HUES48 (cell line): ENCODE data around the gene SLC25A53.
"Not testable (repeated sequence)": the region's sequence is repeated elsewhere in the genome, so short reads cannot be mapped to it uniquely, and the experiment has no call there.

ENCODE experiments used
- H3K27ac ChIP-seq: one replicate; pipeline ENCODE4 v1.7.0; 2013; ENCODE audit warnings: low read depth, low read length, inconsistent platforms
- H3K27me3 ChIP-seq: 2 replicates; pipeline ENCODE4 v1.6.1; 2013; ENCODE audit warnings: mild to moderate bottlenecking, low read length; ENCODE audit not compliant: control insufficient read depth, insufficient read depth
- H3K36me3 ChIP-seq: 2 replicates; pipeline ENCODE4 v1.6.1; 2013; ENCODE audit warnings: low read length; ENCODE audit not compliant: control insufficient read depth, insufficient read depth
- H3K4me1 ChIP-seq: 2 replicates; pipeline ENCODE4 v1.6.1; 2013; ENCODE audit warnings: mild to moderate bottlenecking, low read length; ENCODE audit not compliant: control insufficient read depth, insufficient read depth
- H3K4me3 ChIP-seq: 2 replicates; pipeline ENCODE4 v1.5.1; 2013; ENCODE audit warnings: mild to moderate bottlenecking, low read depth, low read length
- H3K9ac ChIP-seq: 2 replicates; pipeline ENCODE4 v1.6.1; 2013; ENCODE audit warnings: mild to moderate bottlenecking, low read depth, low read length, moderate library complexity
- H3K9me3 ChIP-seq: 2 replicates; pipeline ENCODE4 v1.6.1; 2013; ENCODE audit warnings: low read length; ENCODE audit not compliant: control insufficient read depth, insufficient read depth

Gene SLC25A53

DNA sequence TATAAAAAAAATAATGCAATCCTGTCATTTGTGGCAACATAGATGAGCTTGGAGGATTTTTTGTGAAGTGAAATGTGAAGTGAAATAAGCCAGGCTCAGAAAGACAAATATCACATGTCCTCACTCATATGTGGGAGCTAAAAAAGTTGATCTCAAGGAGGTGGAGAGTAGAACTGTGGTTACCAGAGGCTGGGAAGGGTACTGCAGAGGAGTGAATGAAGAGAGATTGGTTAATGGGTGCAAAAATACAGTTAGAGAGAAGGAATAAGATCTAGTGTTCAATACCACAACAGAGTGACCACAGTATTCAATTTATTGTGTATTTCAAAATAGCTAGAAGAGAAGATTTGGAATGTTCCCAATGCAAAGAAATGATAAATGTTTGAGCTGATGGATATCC, 57.9 kb downstream of the SLC25A53 start:
- H3K36me3 ChIP-seq: no peaks in the 10 kb centered on the region
- peaks cover 5% of the 10 kb centered on the region for H3K27me3 ChIP-seq
- H3K4me3 ChIP-seq: no peak overlapping the region
- no peak overlapping the region for H3K27ac ChIP-seq
- no peaks in the 10 kb centered on the region for H3K9me3 ChIP-seq
- H3K4me1 ChIP-seq: no peaks in the 10 kb centered on the region
- H3K9ac ChIP-seq: no peak overlapping the region

DNA sequence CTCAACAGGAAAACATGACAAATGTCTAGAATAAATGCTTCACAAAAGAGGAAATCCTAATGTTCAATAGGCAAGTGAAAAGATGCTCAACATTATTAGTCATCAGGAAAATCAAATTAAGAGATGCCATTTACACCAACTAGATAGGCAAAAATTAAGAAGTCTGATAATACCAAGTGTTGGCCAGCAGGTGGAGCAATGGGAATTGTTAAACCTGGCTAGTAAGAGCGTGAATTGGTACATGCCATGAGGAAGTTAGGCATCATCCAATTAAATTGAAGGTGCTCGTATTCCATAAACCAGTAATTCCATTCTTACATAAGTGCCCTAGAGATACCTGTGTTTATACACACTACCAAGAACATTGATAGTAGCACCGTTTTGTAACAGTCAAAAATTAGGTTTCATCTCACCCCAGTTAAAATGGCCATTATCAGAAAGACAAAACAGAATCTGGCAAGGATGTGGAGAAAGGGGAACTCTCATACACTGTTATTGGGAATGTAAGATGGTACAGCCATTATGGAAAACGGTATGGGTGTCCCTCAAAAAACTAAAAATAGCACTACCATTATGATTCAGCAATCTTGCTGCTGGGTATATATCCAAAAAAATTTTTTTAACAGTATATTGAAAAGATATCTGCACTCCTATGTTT, 58.5 kb downstream of the SLC25A53 start:
- Histone ChIP-seq H3K4me3 (no peak overlapping the region), H3K4me1 (no peaks in the 10 kb centered on the region), H3K36me3 (no peaks in the 10 kb centered on the region), H3K9me3 (no peaks in the 10 kb centered on the region), H3K27me3 (peaks cover 5% of the 10 kb centered on the region), H3K27ac (no peak overlapping the region), H3K9ac (no peak overlapping the region)

DNA sequence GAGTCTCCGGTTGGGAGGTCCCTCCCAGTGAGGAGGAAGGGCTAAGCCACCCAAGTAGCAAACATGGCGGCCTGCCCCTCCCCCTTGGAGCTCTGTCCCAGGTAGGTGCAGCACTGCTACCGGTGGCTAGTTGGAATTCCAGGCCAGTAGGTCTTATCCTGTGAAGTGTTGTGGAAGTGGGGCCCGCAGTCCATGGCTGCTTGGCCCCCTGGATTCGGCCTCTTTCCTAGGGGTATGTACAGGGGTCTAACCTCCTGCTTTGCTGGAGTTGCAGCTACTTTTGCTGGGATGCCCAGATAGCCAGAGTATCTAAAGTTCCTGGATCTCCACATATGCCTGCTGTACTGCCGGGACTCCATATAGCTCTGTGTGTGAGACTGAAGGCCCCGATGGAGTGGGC, 70.9 kb downstream of the SLC25A53 start:
- Histone ChIP-seq H3K36me3 (no peaks in the 10 kb centered on the region), H3K4me1 (no peaks in the 10 kb centered on the region), H3K27me3 (peaks cover 25% of the 10 kb centered on the region), H3K9me3 (no peaks in the 10 kb centered on the region), H3K9ac (no peak overlapping the region), H3K4me3 (no peak overlapping the region), H3K27ac (no peak overlapping the region)

GRCh38 chrX:104085477-104085876, 71.3 kb downstream of the SLC25A53 start:
- Histone ChIP-seq H3K9ac (no peak overlapping the region), H3K27me3 (peaks cover 24% of the 10 kb centered on the region), H3K9me3 (no peaks in the 10 kb centered on the region), H3K4me1 (no peaks in the 10 kb centered on the region), H3K27ac (no peak overlapping the region), H3K36me3 (no peaks in the 10 kb centered on the region), H3K4me3 (no peak overlapping the region)

GRCh38 chrX:104084534-104085277, 72.1 kb downstream of the SLC25A53 start:
- Histone ChIP-seq H3K27me3 (peaks cover 16% of the 10 kb centered on the region), H3K9me3 (no peaks in the 10 kb centered on the region), H3K27ac (no peak overlapping the region), H3K9ac (no peak overlapping the region), H3K4me3 (no peak overlapping the region), H3K4me1 (no peaks in the 10 kb centered on the region), H3K36me3 (no peaks in the 10 kb centered on the region)

GRCh38 chrX:104084063-104084462, 72.7 kb downstream of the SLC25A53 start:
- H3K36me3 ChIP-seq: no peaks in the 10 kb centered on the region
- H3K9ac ChIP-seq: no peak overlapping the region
- H3K27ac ChIP-seq: no peak overlapping the region
- no peaks in the 10 kb centered on the region for H3K9me3 ChIP-seq
- peaks cover 14% of the 10 kb centered on the region for H3K27me3 ChIP-seq
- H3K4me3 ChIP-seq: no peak overlapping the region
- no peaks in the 10 kb centered on the region for H3K4me1 ChIP-seq

GRCh38 chrX:104077854-104078253, 79.0 kb downstream of the SLC25A53 start:
- H3K9me3 ChIP-seq, H3K36me3 ChIP-seq, H3K27me3 ChIP-seq, H3K9ac ChIP-seq, H3K4me3 ChIP-seq, H3K27ac ChIP-seq, H3K4me1 ChIP-seq: not testable (repeated sequence)

GRCh38 chrX:104075778-104076445, 80.9 kb downstream of the SLC25A53 start, which contains the start of gene TMSB15C:
TSS of gene TMSB15C (minus strand) at chrX:104076236.
- H3K4me3 ChIP-seq, H3K27me3 ChIP-seq, H3K9ac ChIP-seq, H3K36me3 ChIP-seq, H3K27ac ChIP-seq, H3K4me1 ChIP-seq, H3K9me3 ChIP-seq: not testable (repeated sequence)

DNA sequence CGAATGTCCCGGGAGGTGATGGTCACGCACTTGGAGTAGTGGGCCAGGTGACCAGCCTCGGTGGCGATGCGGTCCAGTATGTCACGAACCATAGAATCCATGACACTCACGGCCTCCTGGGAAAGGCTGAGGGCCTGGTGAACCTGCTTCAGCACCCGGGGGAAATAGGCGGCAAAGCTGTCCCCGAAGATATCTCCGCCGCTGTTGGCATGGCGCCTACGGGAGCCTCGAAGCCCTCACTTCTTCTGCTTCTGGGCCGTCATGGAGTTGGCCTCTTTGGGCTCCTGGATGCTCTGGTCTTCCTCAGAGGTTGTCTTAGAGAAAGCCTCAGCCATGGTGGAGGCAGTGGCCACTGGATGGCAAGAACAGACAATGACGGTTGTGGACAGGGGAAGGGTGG, 94.2 kb downstream of the SLC25A53 start:
- H3K4me3 ChIP-seq: not testable (repeated sequence)

DNA sequence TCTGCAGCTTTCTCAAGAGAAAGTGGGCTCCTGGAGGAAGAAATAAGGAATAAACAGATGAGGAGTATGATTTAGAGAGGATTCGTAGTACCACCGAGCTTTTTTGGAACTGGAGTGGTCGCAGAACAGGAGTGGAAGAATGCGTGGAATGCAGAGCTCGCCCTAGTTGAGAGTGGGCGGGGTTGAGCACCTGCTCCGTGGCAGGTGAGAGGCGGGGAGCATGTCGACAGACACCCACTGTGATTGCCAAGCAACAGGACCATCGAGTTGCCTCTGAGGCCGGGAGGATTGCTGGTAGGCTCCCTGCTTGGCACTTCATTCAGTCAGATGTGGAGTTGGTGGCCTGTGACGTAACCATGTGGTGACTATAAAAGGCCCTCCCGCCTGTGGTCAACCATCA, 101.9 kb downstream of the SLC25A53 start:
- H3K36me3 ChIP-seq, H3K27ac ChIP-seq, H3K4me1 ChIP-seq, H3K27me3 ChIP-seq, H3K4me3 ChIP-seq, H3K9ac ChIP-seq, H3K9me3 ChIP-seq: not testable (repeated sequence)

More for the DNA sequence above, 94.2 kb downstream of the SLC25A53 start:
- H3K27ac ChIP-seq, H3K27me3 ChIP-seq, H3K9me3 ChIP-seq, H3K9ac ChIP-seq, H3K4me1 ChIP-seq, H3K36me3 ChIP-seq: not testable (repeated sequence)
